Activated CD8-positive, alpha-beta memory T cell treated with anti-CD3 and anti-CD28 coated beads for 48 hours (primary cell): ENCODE results near the gene FLNB.
A peak's percentile ranks its signal among the peaks of the same experiment; 100 is the strongest.

Experiments used
- DNase-seq, 3 experiments: peaks; one replicate each; pipeline ENCODE4 v3.0.0-alpha.2; 2020; ENCODE audit warnings: low read depth in 2 of 3, low spot score in 2 of 3

FLNB gene

DNA sequence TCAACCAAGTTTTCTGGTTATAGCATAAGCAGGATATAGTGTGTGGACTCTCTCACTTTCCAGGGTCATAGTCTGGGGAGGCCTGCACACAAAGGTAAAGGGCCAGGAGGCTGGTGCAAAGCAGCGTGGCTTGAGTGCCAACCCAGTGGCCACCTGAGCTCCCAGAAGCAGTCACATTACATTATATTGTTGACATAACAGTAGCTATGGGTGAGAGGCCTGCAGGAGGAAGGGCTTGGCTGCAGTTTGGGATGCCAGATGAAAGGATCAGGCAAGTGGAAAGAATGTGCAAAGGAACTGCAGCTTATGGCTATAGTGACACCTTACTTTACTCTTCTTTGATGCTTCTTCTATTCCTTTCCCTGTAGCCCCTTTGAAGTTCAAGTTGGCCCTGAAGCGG is 96.5 kb downstream of the FLNB start:
- DNase-seq = no peak

DNA sequence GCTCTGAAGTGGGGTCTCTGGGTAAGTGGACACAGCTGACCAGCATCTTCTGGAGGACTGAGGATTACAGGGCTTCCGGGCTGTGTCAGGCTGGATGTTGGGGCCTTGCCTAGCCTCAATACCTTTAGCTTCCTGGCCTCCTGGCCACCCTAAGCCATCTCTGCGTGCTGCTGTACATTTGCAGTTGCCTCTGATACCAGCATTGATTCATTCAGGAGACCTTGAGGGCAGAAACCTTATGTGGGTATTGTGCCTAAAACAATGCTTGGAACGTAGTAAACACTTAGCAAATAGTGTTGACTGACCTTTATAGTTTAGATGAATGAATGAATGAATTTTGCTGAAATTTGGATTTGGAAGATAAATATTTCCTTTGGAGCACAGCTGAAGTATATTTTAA is 97.0 kb downstream of the FLNB start:
- no peak for DNase-seq

DNA sequence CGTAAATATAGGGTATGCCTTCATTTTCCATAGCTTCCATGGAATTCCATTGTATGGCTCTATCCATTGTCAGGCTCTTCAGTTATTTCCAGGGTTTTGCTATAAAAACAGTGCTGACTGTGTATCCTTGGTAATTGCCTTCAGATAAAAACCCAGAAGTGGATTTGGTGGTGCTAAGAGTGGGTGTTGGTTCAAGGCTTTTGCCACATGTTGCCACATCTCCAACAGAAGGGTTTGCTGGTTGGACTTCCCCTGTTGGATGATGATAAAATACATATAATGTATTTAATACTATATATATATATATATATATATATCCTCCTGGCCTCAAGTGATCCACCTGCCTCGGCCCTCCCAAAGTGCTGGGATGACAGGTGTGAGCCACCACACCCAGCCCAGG is 97.8 kb downstream of the FLNB start:
- no peak for DNase-seq

DNA sequence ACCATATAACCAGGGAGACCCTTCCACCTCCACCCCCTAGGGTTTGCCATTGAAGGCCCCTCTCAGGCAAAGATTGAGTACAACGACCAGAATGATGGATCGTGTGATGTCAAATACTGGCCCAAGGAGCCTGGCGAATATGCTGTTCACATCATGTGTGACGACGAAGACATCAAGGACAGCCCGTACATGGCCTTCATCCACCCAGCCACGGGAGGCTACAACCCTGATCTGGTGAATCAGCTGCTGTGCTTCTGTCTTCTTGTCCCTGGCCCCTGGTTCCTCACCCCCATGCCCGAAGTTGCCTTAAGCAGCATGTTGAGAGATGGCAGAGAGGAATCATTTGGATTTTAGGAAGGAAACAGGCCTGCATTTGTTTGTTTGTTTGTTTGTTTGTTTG is 98.4 kb downstream of the FLNB start:
- no peak for DNase-seq

DNA sequence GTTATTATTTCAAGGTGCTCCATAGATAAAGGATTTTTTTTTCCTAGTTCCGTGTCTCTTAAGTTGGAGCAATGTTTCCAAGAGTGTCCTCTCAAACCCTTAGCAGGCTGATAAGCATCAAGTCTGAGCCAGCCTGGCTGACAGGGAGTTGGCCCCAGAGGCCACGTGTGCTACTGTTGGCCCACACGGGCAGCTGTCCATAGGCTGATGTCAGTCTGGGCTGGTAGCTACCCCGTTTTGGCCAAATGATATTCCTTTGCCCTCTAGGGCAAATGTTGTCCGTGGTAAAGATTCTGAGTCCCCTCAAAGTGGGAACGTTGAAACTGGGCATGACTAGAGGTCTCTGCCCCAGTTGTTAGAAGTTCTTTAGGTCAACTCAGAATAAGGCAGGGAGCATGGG is 99.4 kb downstream of the FLNB start:
- DNase-seq = no peak

DNA sequence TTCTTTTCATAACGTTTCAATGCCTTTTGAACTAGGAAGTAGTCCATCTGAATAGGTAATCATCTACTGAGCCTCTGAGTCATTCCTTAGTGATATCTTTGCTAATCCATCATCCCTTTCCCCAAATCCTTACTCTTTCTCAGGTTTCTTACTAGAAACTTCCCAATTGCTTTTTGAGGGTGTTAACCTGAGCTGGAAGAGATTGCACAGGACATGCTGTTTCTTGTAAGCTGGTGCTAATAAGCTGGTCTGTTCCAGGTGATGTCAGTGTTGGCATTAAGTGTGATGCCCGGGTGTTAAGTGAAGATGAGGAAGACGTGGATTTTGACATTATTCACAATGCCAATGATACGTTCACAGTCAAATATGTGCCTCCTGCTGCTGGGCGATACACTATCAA is 101.5 kb downstream of the FLNB start:
- DNase-seq = no peak

DNA sequence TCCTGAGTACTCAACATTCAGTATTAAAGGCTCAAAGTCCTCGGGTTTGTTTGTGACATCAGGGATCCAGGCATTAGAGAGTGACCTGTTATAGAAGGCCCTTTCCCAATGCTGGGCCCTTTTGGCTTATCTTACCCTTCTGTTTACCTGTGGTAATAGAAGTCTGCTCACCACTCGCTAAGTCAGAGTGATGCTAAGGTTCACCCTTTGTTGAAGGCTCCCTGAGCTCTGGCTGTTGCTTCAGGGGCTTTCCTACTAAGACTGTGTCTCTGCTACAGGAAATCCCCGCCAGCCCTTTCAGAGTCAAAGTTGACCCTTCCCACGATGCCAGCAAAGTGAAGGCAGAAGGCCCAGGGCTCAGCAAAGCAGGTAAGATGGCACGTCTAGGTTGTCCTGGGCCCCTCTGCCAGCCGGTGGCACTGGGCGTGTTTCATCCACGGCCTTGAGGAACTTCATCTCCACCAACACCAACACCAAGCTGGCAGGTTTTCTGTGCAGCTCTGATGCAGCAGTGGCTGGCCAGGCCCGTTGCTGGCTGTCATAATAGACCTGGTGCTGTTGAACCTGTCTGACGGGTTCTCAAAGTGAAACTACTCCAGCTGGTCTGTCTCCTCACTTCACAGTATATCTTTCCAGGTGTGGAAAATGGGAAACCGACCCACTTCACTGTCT is 103.4 kb downstream of the FLNB start:
- DNase-seq = no peak

DNA sequence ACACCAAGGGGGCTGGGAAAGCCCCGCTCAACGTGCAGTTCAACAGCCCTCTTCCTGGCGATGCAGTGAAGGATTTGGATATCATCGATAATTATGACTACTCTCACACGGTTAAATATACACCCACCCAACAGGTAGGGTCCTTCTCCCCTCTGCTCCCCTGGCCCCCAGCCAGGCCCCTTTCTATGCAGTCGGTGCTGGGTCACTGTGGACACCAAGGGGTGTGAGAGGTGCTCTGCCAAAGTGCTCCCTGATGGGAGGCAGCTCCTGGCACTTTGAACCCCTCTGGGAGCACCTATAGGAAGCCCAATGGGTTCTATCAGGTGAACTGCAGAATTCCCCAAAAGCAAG is 103.9 kb downstream of the FLNB start:
- DNase-seq = no peak

DNA sequence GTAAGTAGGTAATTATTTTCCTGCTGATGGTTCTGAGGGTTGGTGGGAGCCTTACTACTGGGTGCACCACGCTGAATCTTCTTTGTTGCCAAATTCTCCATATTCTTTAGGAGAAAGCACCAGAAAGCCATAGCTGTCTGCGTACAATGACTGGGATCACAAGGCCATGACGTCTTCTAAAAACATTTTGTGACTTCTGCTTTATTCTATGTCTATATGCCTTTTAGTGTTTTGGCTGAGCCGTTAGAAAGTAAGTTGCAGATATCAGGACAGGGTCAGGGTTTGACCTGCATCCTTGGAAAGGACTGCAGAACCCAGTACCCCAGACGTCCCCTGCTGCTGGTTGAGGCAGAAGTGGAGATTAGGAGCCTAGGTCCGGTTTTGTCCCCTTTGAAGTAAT is 107.0 kb downstream of the FLNB start:
- no peak for DNase-seq

DNA sequence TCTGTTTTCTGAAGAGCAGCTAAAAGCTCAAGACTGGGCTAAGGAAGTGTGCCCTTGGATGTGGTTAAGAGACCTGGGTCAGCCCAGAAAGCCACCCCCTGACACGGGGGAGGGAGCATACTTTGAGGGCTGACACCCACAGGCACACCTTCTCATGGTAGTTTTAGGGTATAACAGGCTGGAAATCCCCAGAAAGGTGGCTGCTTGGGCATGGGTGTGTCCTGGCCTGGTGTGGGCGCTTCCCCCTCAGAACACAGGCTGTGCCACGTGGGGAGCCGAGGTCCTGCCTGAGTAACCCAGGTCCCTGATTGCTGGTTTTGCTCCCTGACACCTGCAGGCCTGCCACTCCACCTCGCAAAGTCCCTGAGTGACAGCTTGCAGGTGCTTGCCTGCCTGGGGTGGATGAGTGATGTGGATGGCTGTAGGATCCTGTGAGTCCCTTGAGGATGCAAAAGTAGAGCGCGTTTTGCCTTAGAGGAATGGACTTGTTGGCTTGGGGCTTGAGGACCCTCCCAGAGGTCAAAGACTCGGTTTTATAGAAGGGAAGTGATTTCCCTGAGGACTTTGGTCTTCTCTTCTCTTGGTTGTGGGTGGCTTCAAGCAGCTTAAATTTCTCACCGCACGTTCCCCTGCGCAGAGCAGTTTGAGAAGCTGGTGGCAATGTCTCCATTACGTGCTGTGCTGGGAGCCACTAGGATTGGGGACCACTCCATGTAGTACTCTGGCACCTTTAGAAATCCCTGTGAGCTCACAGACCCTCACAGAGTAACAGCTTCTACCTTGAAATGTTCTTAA is 108.1 kb downstream of the FLNB start:
- DNase-seq = peak in 1 of 3 experiments; percentile 14

DNA sequence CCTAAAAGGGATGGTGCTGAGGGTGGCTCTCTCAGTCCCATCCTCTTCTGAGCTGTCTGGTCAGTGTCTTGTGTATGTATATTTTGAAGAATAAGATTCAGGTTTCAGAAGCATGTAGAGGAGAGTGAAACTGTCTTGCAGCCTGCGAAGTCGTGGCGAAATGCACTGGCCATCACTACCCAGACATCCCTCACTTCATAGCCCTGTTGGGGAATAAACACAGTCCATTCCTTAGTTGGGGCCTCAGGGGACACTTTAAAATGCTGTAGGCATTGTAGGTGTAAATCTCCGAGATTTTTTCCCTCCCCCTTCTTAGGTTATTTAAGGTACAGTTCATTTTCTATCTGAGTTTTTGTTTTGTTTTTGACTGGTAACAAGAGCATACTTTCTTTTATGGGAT is 108.8 kb downstream of the FLNB start:
- DNase-seq = no peak

DNA sequence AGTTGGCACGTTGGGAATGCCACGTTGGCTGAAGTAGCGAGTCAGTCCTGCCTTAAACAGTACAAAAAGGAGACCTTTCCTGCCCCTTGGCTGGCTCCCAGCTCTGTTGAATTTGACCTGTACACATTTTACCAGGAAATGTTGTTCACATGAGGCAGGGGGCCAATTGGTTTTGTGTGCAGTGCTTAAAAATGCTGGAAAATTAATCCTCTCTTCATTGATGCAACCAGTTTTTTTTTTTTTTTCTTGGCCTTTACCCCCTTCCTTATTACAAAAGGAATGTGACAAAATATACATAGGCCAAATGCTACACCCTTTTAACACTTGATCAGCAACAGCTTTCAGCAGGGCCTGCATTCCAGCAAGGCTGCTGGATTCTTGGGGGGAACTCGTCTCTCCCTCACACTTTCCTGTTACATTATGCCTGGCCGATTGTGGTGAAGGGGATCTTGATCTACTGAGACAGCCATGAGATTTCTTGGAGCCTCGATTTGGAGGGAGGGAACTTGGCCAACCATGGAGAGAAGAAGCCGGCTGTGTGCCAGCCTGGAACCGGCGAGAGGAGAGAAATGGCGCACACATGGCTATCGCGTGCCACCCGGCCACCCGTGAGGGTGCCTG is 109.4 kb downstream of the FLNB start:
- DNase-seq = no peak

DNA sequence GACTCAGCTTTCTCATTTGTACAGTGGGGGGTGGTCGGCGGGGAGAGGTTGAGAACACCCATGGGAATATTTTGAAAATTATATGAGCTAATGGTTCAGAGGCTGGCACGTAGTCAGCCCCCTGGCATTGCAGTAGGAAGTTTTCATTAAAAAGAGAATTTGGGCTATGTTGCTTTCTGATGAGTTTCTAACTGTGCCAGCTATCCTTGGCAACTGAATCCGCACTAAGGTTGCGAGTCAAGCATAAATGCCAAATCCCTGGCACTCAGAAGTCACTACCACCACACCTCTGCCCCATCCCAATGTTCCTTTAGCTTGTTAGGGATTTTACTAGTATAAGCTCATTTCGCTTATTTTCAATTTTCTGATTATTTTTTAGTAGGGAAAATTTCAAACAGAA is 111.0 kb downstream of the FLNB start:
- no peak for DNase-seq

DNA sequence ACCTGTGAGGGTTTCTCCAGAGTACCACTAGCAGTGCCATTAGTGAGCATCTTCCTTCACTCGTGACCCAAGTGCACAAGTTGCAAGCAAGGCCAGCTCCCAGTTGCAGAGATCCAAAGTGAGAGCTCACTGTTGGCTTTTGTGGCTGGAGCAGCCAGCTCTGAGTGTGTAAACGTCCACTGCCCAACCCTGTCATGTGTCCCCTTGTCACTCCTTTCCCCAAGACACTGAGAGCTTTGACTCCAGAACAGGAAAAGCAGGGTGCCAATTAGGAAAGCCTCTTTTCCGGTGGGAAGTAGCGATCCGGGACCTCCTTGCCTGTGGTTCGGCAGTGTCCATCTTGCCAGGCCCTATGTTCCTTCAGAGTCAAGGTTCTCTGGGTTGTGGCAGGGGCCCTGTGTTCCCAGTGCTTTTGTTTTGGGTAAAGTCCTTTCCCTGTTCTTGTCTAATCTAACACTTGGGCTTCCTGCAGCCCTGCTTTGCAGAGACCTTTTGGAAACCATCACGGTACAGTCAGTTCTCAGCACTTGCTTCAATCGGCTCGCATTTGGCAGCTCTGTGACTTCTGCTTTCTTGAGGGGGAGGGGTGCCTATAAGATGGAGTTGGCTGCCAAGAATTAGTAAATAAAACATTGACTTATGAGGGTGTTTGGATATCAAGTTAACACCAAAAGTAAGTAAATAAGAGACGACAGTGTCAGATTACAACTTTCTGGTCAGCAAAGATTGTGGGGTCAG is 112.0 kb downstream of the FLNB start:
- DNase-seq = no peak

DNA sequence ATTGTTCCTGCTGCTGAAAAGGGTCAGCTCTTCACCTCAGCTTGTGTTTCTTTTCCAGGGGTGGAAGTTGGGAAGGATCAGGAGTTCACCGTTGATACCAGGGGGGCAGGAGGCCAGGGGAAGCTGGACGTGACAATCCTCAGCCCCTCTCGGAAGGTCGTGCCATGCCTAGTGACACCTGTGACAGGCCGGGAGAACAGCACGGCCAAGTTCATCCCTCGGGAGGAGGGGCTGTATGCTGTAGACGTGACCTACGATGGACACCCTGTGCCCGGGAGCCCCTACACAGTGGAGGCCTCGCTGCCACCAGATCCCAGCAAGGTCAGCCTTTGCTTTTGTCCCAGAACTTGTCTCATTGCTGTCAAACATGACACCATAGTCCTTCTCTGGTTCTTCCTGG is 113.0 kb downstream of the FLNB start:
- DNase-seq = no peak

DNA sequence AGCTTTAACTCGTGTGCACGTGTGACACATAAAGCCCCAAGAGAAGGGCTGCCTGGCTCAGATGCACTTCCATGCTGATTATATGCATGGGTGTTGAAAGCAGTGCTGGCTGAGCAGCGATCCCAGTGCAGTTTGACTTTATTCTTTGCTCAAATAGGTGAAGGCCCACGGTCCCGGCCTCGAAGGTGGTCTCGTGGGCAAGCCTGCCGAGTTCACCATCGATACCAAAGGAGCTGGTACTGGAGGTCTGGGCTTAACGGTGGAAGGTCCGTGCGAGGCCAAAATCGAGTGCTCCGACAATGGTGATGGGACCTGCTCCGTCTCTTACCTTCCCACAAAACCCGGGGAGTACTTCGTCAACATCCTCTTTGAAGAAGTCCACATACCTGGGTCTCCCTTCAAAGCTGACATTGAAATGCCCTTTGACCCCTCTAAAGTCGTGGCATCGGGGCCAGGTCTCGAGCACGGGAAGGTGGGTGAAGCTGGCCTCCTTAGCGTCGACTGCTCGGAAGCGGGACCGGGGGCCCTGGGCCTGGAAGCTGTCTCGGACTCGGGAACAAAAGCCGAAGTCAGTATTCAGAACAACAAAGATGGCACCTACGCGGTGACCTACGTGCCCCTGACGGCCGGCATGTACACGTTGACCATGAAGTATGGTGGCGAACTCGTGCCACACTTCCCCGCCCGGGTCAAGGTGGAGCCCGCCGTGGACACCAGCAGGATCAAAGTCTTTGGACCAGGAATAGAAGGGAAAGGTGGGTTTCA is 114.9 kb downstream of the FLNB start:
- no peak for DNase-seq

DNA sequence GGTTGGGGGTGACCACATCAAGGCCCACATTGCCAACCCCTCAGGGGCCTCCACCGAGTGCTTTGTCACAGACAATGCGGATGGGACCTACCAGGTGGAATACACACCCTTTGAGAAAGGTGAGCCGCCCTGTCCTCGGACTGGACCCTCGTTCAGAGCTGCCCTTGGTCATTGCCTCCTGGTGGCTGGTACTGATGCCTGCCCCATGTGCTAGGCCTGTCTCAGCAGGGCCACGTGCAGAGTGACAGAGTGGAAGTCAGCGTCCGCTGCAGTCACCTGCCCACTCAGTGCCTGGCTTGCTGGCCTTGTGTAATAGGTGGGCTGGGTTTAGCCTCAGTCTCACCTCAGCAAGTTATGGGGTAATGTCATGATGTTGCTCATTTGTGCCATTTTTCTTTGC is 116.2 kb downstream of the FLNB start:
- DNase-seq = no peak

DNA sequence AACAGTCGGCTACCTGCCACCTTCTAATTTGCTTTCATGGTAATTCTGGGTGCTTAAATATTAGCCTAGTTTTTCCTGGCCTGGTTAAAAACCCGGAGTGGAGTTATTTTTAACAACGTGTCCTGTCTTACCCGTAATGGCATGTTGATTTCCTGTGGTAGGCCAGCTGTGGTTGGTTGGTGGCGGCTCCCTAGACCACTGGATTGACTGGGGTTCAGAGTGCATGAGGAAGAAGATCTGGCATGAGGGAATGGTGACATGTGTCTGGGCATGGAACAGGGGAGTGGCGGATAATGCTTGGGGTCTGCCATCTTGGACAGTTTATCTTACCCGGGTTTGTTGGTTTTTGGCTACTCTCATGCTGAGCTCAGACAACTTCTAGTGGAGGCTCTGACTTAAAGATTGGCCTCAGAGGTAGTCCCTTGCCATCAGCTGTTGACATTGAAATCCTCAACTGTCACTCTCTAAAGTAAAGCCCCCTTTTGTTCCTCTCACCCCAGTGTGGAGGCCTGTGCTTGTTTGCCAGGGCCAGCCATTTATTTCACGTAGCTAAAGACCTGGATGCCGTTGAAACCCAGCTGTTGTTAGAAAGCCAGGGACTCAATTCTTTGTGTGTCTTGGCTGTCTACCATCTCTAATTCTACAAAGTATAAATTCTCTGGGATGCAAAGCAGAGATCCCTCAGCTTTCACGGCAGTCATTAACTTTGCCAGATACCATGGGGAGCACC is 121.0 kb downstream of the FLNB start:
- DNase-seq = no peak

DNA sequence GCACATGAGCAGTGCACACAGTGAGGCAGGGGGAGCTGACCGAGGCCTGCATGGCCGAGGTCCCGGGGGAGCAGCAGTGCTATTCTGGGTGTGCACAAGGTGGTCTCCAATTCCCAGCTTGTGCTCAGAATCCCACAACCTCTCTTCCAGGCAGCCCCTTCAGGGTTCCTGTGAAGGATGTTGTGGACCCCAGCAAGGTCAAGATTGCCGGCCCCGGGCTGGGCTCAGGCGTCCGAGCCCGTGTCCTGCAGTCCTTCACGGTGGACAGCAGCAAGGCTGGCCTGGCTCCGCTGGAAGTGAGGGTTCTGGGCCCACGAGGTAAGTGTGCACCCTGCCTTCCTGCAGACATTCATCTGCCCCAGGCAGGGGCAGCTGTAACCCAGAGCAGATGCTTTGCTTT is 122.4 kb downstream of the FLNB start:
- no peak for DNase-seq

DNA sequence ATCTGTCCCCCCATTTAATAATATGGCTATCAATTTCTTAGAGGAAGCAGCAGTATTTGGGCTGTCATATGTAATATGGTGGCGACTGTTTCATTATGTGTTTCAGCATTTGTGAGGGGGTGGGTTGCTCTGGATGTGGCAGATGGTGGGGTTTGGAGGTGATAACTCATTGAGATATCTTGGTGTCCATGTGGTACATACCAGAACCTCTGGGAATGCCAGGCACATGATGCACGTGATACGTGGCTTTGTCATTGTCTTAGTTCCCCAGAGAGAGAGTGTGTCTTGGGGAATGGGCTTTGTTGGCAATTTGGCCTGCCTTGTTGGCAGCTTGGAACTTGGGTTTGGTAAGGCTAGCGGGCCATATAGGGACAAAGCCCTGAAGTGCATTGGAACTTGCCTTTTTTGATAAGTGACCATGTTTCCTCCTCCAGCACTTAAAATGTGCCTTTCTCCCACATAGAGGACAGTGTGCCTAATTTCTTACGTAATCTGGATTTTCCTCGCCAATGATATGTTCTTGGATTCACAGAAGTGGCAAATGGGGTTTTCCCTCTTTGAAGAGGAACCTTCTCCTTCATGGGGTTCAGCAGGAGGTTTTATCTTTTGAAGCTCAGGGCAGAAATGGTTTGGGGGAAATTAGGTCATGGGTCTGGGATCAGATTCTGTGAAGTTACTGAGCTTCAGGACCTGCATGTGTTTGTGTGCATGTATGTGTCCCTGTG is 123.0 kb downstream of the FLNB start:
- no peak for DNase-seq
